ENCODE data around the gene DNAJC13.

- TF ChIP-seq CTCF (IDR thresholded peaks at IDR 0.05) (no peak), POLR2A (IDR thresholded peaks at IDR 0.05) (no peak)
Observed at GRCh38 chr3:132421832-132422231, 4.5 kb downstream of the DNAJC13 start.

Data from Peyer's patch (tissue), 4 donors.